ENCODE measurements around the gene ISY1.

The ISY1 gene

DNA sequence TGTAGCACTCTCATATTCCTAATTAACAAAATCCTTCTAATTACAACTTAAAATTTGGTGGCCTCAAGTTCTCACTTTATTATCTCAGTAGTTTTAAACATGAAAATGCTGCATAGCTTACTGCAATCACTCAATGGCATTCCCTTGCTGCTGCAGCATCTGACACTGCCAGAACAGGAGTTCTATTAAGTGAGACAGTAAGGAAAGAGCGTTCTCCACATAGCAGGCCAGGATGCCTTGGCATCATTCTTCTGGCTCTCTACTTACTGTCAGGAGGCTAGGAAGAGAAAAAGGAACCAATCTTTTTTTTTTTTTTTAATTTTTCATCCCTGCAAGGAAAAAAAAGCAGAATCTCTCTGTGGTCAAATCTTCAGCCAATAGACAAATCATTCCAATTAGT lies 19.6 kb upstream of the ISY1 start:
- no peak for TF ChIP-seq CTCF (IDR thresholded peaks at IDR 0.05)

- TF ChIP-seq CTCF (IDR thresholded peaks at IDR 0.05) = no peak
These were observed 15.2 kb upstream of the ISY1 start for GRCh38 chr3:129176051-129176450.

DNA sequence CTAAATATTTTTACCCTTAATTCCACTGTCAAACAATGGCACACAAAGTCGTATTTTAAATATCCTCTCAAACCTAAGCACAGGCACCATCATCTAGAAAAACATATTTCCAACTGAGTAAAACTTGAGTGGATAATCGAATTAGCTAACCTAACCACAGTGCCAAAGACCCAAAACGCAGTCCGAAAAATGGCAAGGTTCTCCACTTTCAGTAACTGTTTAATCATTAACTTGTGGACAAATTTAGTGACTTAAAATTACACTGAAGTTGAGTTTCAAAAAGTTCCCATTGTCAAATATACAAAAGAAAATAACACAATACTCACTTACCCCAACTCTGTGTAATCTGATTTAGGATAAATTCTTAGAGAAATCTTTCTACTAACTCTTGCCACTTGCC lies 12.9 kb upstream of the ISY1 start:
- no peak for TF ChIP-seq CTCF (IDR thresholded peaks at IDR 0.05)

DNA sequence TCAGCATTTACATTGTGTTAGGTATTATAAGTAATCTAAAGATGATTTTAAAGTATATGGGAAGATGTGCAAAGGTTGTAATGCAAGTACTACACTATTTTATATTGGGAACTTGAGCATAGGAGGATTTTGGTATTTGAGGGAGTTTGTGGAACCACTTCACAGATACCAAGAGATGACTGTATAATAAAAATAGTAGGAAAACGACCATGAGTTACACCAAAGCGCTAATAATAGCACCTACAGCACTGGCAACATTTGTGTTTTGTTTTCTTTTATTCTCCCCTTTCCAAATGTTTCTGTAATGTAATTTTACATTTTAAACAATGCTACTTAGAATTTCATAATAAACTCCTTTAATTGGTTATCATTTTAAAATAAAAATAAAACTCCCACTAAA lies 12.3 kb upstream of the ISY1 start:
- no peak for TF ChIP-seq CTCF (IDR thresholded peaks at IDR 0.05)

- no peak for TF ChIP-seq CTCF (IDR thresholded peaks at IDR 0.05)
These were observed 5.9 kb upstream of the ISY1 start for GRCh38 chr3:129166579-129167332.

DNA sequence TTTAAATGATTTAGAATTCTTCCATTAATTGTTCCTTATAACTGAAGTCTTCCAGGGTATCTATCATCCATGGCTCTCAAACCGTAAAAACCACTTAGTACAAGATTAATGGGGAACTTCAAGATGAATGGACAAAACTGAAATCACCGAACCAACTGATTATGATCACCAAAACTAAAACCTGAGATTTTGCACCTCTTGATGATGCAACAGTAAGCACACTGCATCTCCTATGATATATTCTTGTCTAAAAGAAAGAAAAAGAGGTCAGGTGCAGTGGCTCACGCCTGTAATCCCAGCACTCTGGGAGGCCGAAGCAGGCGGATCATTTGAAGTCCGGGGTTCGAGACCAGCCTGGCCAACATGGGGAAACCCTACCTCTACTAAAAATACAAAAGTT lies 3.6 kb upstream of the ISY1 start:
- TF ChIP-seq CTCF (IDR thresholded peaks at IDR 0.05) = no peak

- TF ChIP-seq CTCF (IDR thresholded peaks at IDR 0.05) = no peak
These were observed 2.1 kb upstream of the ISY1 start for GRCh38 chr3:129162729-129163579.
